OCI-LY1 (cell line): ENCODE results near the gene ADD1.

Source experiments
- CTCF ChIP-seq: fragments of 200-600 bp; sonication (generic), shearing (Covaris generic); IDR thresholded peaks from 2 replicates; pipeline ENCODE4 v1.5.1; 2017; ENCODE audit warnings: mild to moderate bottlenecking, antibody characterized with exemption, low read length, moderate library complexity, mixed read lengths
- EZH2 ChIP-seq: fragments of 200-600 bp; sonication (generic), shearing (Covaris generic); IDR thresholded peaks from 2 replicates; pipeline ENCODE4 v1.8.0; 2017; ENCODE audit warnings: borderline replicate concordance, mixed run types, mild to moderate bottlenecking, antibody characterized with exemption, low read length, moderate library complexity, mixed read lengths

- no peak for TF ChIP-seq CTCF
- no peak for TF ChIP-seq EZH2
These were observed 29.9 kb upstream of the ADD1 start for GRCh38 chr4:2813446-2814405.
